DND-41 (cell line): ENCODE measurements around the gene BEST3.
A peak's percentile ranks its signal among the peaks of the same experiment; 100 is the strongest.

Experiments used
- ATAC-seq: fragments of 200-7000 bp; cut with Tn5 transposase; 3 replicates; pipeline ENCODE4 v1.9.1; 2021; ENCODE audit warnings: low read depth; ENCODE audit not compliant: insufficient read depth
- DNase-seq: peaks from one replicate; pipeline ENCODE4 v3.0.0-alpha.2; 2020
- H2AFZ ChIP-seq: 2 replicates; pipeline ENCODE4 v1.6.0; 2012; ENCODE audit warnings: low read depth, low read length
- H3K27ac ChIP-seq: 2 replicates; pipeline ENCODE4 v1.5.1; 2012; ENCODE audit warnings: low read length, inconsistent platforms
- H3K27me3 ChIP-seq: fragments of 200-600 bp; sonication (generic); 2 replicates; pipeline ENCODE4 v1.6.0; 2012; ENCODE audit warnings: low read length, mild to moderate bottlenecking, inconsistent platforms; ENCODE audit not compliant: insufficient read depth, poor library complexity
- H3K36me3 ChIP-seq: 2 replicates; pipeline ENCODE4 v1.5.1; 2012; ENCODE audit warnings: low read length, inconsistent platforms; ENCODE audit not compliant: insufficient read depth
- H3K4me1 ChIP-seq: 2 replicates; pipeline ENCODE4 v1.5.1; 2012; ENCODE audit warnings: mild to moderate bottlenecking, low read length; ENCODE audit not compliant: insufficient read depth
- H3K4me2 ChIP-seq: 2 replicates; pipeline ENCODE4 v1.6.0; 2012; ENCODE audit warnings: mild to moderate bottlenecking, moderate library complexity, low read length, inconsistent platforms; ENCODE audit not compliant: insufficient read depth
- H3K4me3 ChIP-seq, 2 experiments: fragments of 200-600 bp in 1 of 2; shearing (Covaris generic) in 1 of 2; 2 replicates each; pipeline ENCODE4 v1.5.1; 2012 to 2016; ENCODE audit warnings: inconsistent platforms in 2 of 2, low read length in 2 of 2, mild to moderate bottlenecking in 2 of 2, low read depth in 1 of 2, moderate library complexity in 1 of 2
- H3K79me2 ChIP-seq: 2 replicates; pipeline ENCODE4 v1.6.0; 2012; ENCODE audit warnings: low read length, inconsistent platforms; ENCODE audit not compliant: insufficient read depth
- H3K9ac ChIP-seq: 2 replicates; pipeline ENCODE4 v1.6.0; 2012; ENCODE audit warnings: low read depth, mild to moderate bottlenecking, inconsistent platforms, low read length, moderate library complexity
- H3K9me3 ChIP-seq: 2 replicates; pipeline ENCODE4 v1.5.1; 2012; ENCODE audit warnings: low read length, moderate library complexity, mild to moderate bottlenecking, inconsistent platforms; ENCODE audit not compliant: insufficient read depth, severe bottlenecking
- H4K20me1 ChIP-seq: 2 replicates; pipeline ENCODE4 v1.6.0; 2012; ENCODE audit warnings: low read length; ENCODE audit not compliant: insufficient read depth
- CTCF ChIP-seq: IDR thresholded peaks from 2 replicates; pipeline ENCODE4 v1.5.1; 2012; ENCODE audit warnings: borderline replicate concordance, low read length, moderate library complexity, mild to moderate bottlenecking; ENCODE audit not compliant: poor library complexity, severe bottlenecking; ENCODE audit errors: extremely low read depth
- EZH2 ChIP-seq: IDR thresholded peaks from 3 replicates; pipeline ENCODE4 v1.6.1; 2012; ENCODE audit warnings: borderline replicate concordance, low read depth, mild to moderate bottlenecking, moderate library complexity, low read length, inconsistent platforms; ENCODE audit not compliant: severe bottlenecking

Gene BEST3

GRCh38 chr12:69641546-69641945 lies 57.6 kb downstream of the BEST3 start:
- DNase-seq (no peak), ATAC-seq (no peak)
- no peak overlapping the region for H3K4me2 ChIP-seq
- H3K4me1 ChIP-seq, result no peaks in the 10 kb centered on the region
- TF ChIP-seq CTCF (no peak), EZH2 (no peak)
- no peaks in the 10 kb centered on the region for H3K79me2 ChIP-seq
- H3K27me3 ChIP-seq, result no peaks in the 10 kb centered on the region
- no peak overlapping the region for H3K27ac ChIP-seq
- H4K20me1 ChIP-seq, result no peaks in the 10 kb centered on the region
- H2AFZ ChIP-seq, result no peak overlapping the region
- no peaks in the 10 kb centered on the region for H3K36me3 ChIP-seq
- no peaks in the 10 kb centered on the region for H3K9me3 ChIP-seq
- no peak overlapping the region for H3K4me3 ChIP-seq
- no peak overlapping the region for H3K9ac ChIP-seq

- Histone ChIP-seq H3K4me3 (no peak overlapping the region), H3K4me1 (no peaks in the 10 kb centered on the region), H4K20me1 (no peaks in the 10 kb centered on the region), H2AFZ (no peak overlapping the region), H3K9ac (no peak overlapping the region), H3K27me3 (no peaks in the 10 kb centered on the region), H3K9me3 (no peaks in the 10 kb centered on the region), H3K79me2 (no peaks in the 10 kb centered on the region), H3K4me2 (no peak overlapping the region), H3K27ac (no peak overlapping the region), H3K36me3 (no peaks in the 10 kb centered on the region)
- peak; percentile 63 for DNase-seq
- no peak for TF ChIP-seq EZH2
- TF ChIP-seq CTCF, result peak; percentile 94
- peak; percentile 94 for ATAC-seq
Observed at GRCh38 chr12:69639400-69640016, 59.6 kb downstream of the BEST3 start.

- TF ChIP-seq CTCF (peak; percentile 37), EZH2 (no peak)
- Histone ChIP-seq H3K9me3 (no peaks in the 10 kb centered on the region), H3K27ac (no peak overlapping the region), H3K79me2 (no peaks in the 10 kb centered on the region), H3K4me1 (no peaks in the 10 kb centered on the region), H3K9ac (no peak overlapping the region), H3K4me2 (no peak overlapping the region), H3K27me3 (no peaks in the 10 kb centered on the region), H3K4me3 (no peak overlapping the region), H2AFZ (no peak overlapping the region), H3K36me3 (no peaks in the 10 kb centered on the region), H4K20me1 (no peaks in the 10 kb centered on the region)
- ATAC-seq (no peak), DNase-seq (no peak)
Observed at GRCh38 chr12:69633061-69633460, 66.0 kb downstream of the BEST3 start.
